Measurements from ENCODE around the gene DNASE2. TPM values are rescaled to one million over a fixed set of nuclear protein-coding genes. Genes with fewer than 3 reads are reported as not detected.

Gene DNASE2
- total and polyA plus RNA-seq, 2 of the 8 experiments (the other 6 are each of a cell fraction or from before 2014, with no cell fraction given): 33.2 to 48.2 TPM

DNA sequence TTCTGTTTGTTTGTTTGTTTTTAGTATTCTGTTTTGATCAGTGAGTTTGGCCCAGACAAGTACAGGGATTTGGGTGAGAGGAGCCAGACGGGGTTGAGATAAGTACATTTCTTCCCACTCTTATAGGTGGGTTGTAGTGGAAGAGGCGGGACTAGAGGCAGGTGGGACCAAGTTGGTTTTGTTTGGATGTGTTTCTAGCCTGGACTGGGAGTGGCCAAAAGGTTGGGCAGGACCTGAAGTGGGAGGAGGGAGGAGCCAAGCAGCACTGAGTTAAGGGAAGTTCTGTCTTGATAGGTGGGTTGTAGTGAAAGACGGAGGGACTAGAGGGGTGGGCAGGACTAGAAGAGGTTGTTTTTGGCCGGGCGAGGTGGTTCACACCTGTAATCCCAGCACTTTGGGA, 9.0 kb downstream of the DNASE2 start:
- Histone ChIP-seq H4K91ac (replicated peaks; ENCODE audit: insufficient read length, low read length) (no peak overlapping the region), H3K4me3 (ENCODE audit: extremely low read depth in 1 of 4, insufficient read depth in 2 of 4, low read depth in 3 of 4, low read length in 4 of 4) (no peak overlapping the region), H3K9ac (replicated peaks in 1 of 4; ENCODE audit: extremely low read depth in 1 of 4, low read depth in 3 of 4, low read length in 3 of 4) (no peak overlapping the region), H3K36me3 (ENCODE audit: control insufficient read depth in 2 of 4, insufficient read depth in 4 of 4, low read length in 3 of 4) (peaks cover 0 to 27% (median 13%) of the 10 kb centered on the region in 4 experiments), H3K23me2 (ENCODE audit: low read depth, low read length) (peaks cover 5% of the 10 kb centered on the region; the same call in 1 of the 2 replicates), H4K8ac (ENCODE audit: extremely low read depth, insufficient read depth, low read length) (no peak overlapping the region), H3K4ac (replicated peaks; ENCODE audit: insufficient read length, low read depth, low read length) (no peak overlapping the region), H3K27me3 (replicated peaks in 1 of 4; ENCODE audit: control insufficient read depth in 3 of 4, extremely low read depth in 1 of 4, insufficient read depth in 3 of 4, low read length in 3 of 4) (no peaks in the 10 kb centered on the region), H3K4me1 (replicated peaks in 1 of 4; ENCODE audit: control insufficient read depth in 3 of 4, insufficient read depth in 4 of 4, low read length in 3 of 4) (peaks cover 0 to 1% (median under 1%) of the 10 kb centered on the region in 4 experiments; a peak in 3 of 7 replicates), H2BK15ac (ENCODE audit: low read length) (no peak overlapping the region), H3K18ac (ENCODE audit: extremely low read depth, low read length) (no peak overlapping the region), H3K79me2 (ENCODE audit: control insufficient read depth in 1 of 2, insufficient read depth in 2 of 2, low read length in 2 of 2) (no peaks in the 10 kb centered on the region), H3K9me3 (ENCODE audit: insufficient read depth in 2 of 2, low read depth in 1 of 2, low read length in 1 of 2) (peaks cover 0 to 5% of the 10 kb centered on the region in 2 experiments; a peak in 1 of 4 replicates), H4K5ac (ENCODE audit: insufficient read length, low read depth, low read length) (no peak overlapping the region), H4K20me1 (replicated peaks in 1 of 2; ENCODE audit: control insufficient read depth in 1 of 2, insufficient read depth in 2 of 2, low read length in 2 of 2) (peaks cover 0 to 2% of the 10 kb centered on the region in 2 experiments), H3K23ac (ENCODE audit: insufficient read length) (no peak overlapping the region), H2AK5ac (ENCODE audit: low read depth, low read length) (no peak overlapping the region), H2BK5ac (ENCODE audit: low read depth, low read length) (no peak overlapping the region), H2BK120ac (replicated peaks; ENCODE audit: low read depth, low read length) (no peak overlapping the region), H3K56ac (replicated peaks; ENCODE audit: insufficient read length, low read depth, low read length) (no peak overlapping the region), H3K4me2 (ENCODE audit: insufficient read depth in 1 of 2, low read depth in 2 of 2, low read length in 2 of 2) (no peak overlapping the region), H2AFZ (ENCODE audit: low read length) (no peak overlapping the region), H2BK12ac (ENCODE audit: low read depth, low read length) (no peak overlapping the region), H3K14ac (ENCODE audit: insufficient read length) (no peak overlapping the region), H3K79me1 (ENCODE audit: low read depth, low read length) (no peaks in the 10 kb centered on the region), H3K27ac (ENCODE audit: low read depth, low read length) (no peak overlapping the region), H2BK20ac (ENCODE audit: low read length) (no peak overlapping the region)
- POLR2A ChIA-PET (ENCODE audit: partially characterized antibody): interaction anchor here (0.7 to 2.4 kb wide), 7 partner anchors 8 to 292 kb away, joined by 3 to 16 read pairs (median 4); partner anchors contain the start of genes DNASE2 and GCDH
- TF ChIP-seq CREB1 (IDR thresholded peaks at IDR 0.05) (no peak), POLR2AphosphoS5 (IDR thresholded peaks at IDR 0.05; ENCODE audit: low read depth, low read length) (no peak), CTBP2 (IDR thresholded peaks at IDR 0.05; ENCODE audit: borderline replicate concordance, insufficient read depth, insufficient read length, low read length) (no peak), HDAC2 (IDR thresholded peaks at IDR 0.05; ENCODE audit: borderline replicate concordance in 1 of 2, low read depth in 2 of 2, low read length in 2 of 2) (no peak)
- CTCF ChIA-PET (ENCODE audit: partially characterized antibody): interaction anchor here (0.6 to 1.3 kb wide), 4 partner anchors 24 to 217 kb away, joined by 3 read pairs; partner anchors contain the start of gene FARSA
- no peak for DNase-seq (ENCODE audit: low read depth in 1 of 2, low spot score in 2 of 2)
- no peak for FAIRE-seq
- 90% methylated on average over 5 of the region's 5 CpGs; no CpG with 5 or more reads in 1 of the 2 experiments for WGBS, 2 experiments (ENCODE audit: extremely low coverage in 1 of 2, insufficient coverage in 1 of 2, insufficient read length in 1 of 2, insufficient replicate concordance in 2 of 2, low coverage in 1 of 2, low lambda C conversion rate in 2 of 2, missing lambda C conversion rate in 1 of 2)

All from H1 (cell line).